Fibroblast of mammary gland (primary cell): Measurements from ENCODE around the gene STAM2.
"Not testable (repeated sequence)": the region's sequence is repeated elsewhere in the genome, so short reads cannot be mapped to it uniquely, and the experiment has no call there.

Source experiments
- DNase-seq: peaks from one replicate; pipeline ENCODE4 v3.0.0-alpha.2; 2010; ENCODE audit warnings: low read depth
- H3K4me3 ChIP-seq: 2 replicates; pipeline ENCODE4 v1.5.1; 2011; ENCODE audit warnings: low read depth, mild to moderate bottlenecking, low read length, moderate library complexity; ENCODE audit not compliant: control insufficient read depth
- CTCF ChIP-seq: conservative IDR thresholded peaks from 2 replicates; pipeline ENCODE4 v1.5.1; 2011; ENCODE audit warnings: low read depth, low read length, inconsistent platforms; ENCODE audit not compliant: control insufficient read depth, insufficient read depth

STAM2 gene

GRCh38 chr2:152162141-152162540 is 13.4 kb downstream of the STAM2 start:
- DNase-seq, result no peak
- H3K4me3 ChIP-seq, result no peak overlapping the region
- no peak for TF ChIP-seq CTCF

GRCh38 chr2:152161598-152161997 is 14.0 kb downstream of the STAM2 start:
- H3K4me3 ChIP-seq, result no peak overlapping the region
- DNase-seq, result no peak
- TF ChIP-seq CTCF, result no peak

- not testable (repeated sequence) for DNase-seq
Observed at GRCh38 chr2:152160378-152160777, 15.2 kb downstream of the STAM2 start.

DNA sequence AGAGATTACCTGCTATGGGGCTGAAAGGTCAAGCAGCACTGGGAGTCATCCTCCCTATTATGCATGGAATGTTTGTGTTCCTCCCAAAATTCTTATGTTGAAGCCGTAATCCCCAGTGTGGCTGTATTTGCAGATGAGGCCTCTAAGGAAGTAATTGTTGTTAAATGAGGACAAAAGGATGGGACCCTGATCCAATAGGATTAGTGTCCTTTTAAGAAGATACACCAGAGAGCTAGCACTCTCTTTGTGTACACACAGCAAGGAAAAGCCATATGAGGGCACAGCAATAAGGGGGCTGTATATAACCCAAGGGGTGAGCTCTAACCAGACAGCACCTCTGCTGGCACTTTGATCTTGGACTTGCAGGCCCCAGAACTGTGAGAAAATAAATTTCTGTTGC is 18.3 kb downstream of the STAM2 start:
- no peak for DNase-seq
- no peak for TF ChIP-seq CTCF
- H3K4me3 ChIP-seq, result no peak overlapping the region

More at GRCh38 chr2:152160378-152160777, 15.2 kb downstream of the STAM2 start:
- not testable (repeated sequence) for H3K4me3 ChIP-seq

GRCh38 chr2:152155209-152155608 is 20.4 kb downstream of the STAM2 start:
- no peak for DNase-seq
- no peak overlapping the region for H3K4me3 ChIP-seq
- no peak for TF ChIP-seq CTCF

GRCh38 chr2:152154462-152154861 is 21.1 kb downstream of the STAM2 start:
- H3K4me3 ChIP-seq, result no peak overlapping the region
- DNase-seq, result no peak
- no peak for TF ChIP-seq CTCF

GRCh38 chr2:152134488-152135280 is 40.9 kb downstream of the STAM2 start:
- no peak overlapping the region for H3K4me3 ChIP-seq
- TF ChIP-seq CTCF, result no peak
- DNase-seq, result peak; percentile 49
